Activated T-cell treated with anti-CD3 and anti-CD28 coated beads for 1 hour (primary cell): ENCODE results near the gene OGA.

Experiments
- DNase-seq: peaks from one replicate; pipeline ENCODE4 v3.0.0-alpha.2; 2020; ENCODE audit warnings: low read depth

Gene OGA

DNA sequence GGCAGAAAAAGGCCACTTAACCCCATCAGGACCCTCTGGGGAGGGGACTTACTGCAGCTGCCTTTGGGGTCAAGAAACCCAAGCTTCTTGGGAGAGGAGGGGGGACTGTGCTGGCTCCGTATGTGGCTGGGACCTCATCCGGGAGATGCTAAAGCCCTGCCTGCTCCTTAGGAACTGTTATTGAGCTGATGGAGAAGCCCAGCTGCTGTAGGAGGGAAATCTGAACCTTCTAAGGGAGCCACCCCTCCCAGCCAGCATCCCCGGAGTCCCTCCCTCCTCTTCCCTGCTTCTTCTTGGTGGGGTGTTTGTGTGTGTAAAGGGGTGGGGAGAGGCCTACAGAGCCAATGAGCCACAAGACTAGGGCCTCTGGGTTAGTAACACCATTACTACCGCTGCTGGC, 17.1 kb upstream of the OGA start:
- no peak for DNase-seq

DNA sequence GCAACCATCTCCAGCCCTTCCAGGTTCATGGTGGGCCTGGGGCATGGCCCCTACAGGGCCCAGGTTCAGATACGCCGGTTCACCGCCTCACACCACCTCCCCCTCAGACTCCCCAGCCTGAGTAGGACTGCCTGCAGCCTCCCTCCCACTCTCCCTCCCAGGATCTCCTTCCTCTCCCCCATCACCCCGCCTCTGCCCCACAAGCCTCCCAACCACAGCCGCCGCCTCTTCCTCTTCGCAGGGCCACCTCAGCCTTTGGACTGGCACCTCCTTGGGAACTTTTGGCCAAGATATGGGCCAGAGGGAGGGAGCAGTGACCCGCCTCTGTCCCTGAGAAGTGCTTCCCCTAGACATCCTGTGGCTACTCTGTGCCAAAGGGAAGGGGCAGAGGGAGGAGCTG, 16.1 kb upstream of the OGA start:
- no peak for DNase-seq

DNA sequence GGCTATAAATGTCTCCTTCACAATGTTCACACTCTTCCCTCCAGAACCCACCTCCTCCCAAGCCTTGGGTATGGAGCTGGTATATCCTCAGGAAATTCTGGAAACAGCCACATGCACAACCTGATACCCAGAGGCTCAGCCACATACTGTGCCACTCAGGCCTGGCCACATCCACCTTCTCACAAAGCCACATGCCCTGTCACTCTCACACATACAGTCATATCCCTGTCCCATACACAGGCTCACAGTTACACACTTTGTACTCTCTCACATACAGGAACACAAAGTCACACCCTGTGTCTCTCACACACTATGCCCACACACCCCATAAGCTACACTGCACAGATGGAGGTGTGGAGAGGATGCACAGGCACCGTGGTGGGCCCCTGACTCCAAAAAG, 15.2 kb upstream of the OGA start:
- DNase-seq, result no peak

DNA sequence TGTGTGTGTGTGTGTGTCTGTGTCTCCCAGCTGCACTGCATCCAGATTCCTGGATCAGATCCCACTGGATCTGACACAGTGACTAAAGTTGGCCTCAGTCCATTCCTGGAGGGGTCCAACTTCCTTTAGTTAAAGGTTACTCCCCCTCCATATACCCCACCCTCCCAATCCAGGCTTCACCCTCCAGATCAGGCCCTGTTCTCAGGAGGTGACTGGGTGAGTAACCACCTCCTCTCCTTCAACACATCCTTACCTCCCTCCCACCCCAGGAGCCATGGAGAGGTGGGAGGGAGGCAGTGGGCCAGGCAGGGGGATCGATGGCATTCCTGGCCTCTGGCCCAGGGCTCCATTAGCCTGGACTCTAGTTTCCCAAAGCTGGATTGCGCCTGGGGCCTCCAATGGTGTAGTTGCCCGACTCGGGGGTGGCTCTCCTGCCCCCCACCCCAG, 14.1 kb upstream of the OGA start:
- DNase-seq, result no peak

DNA sequence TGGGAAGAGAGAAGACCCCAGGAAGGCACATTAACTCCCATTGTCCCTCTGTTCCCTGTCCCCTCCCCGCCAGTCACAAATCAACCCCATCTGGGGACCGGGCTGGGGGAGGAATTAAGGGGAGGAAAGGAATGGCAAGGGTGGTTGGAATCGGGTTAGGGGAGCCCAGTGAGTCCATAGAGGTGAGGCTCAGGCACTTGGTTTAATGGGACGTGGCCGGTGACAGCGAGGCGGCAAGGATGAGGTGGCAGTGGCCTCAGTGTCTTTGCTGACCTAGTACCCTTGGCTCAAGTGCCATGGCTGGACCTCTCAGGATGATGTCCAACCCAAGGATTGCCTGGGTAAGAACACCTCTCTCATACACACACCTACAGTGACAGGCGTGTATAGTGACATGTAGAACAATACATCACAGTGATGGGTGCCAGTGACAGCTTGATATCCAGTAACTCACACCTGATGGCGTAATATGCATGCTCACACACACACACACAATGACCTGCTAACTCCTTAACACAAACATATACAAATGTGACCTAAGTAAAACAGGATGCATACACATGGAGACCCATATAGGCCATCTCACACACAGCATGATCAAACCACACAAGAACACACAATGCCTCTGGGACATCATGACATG, 13.0 kb upstream of the OGA start:
- DNase-seq, result no peak

DNA sequence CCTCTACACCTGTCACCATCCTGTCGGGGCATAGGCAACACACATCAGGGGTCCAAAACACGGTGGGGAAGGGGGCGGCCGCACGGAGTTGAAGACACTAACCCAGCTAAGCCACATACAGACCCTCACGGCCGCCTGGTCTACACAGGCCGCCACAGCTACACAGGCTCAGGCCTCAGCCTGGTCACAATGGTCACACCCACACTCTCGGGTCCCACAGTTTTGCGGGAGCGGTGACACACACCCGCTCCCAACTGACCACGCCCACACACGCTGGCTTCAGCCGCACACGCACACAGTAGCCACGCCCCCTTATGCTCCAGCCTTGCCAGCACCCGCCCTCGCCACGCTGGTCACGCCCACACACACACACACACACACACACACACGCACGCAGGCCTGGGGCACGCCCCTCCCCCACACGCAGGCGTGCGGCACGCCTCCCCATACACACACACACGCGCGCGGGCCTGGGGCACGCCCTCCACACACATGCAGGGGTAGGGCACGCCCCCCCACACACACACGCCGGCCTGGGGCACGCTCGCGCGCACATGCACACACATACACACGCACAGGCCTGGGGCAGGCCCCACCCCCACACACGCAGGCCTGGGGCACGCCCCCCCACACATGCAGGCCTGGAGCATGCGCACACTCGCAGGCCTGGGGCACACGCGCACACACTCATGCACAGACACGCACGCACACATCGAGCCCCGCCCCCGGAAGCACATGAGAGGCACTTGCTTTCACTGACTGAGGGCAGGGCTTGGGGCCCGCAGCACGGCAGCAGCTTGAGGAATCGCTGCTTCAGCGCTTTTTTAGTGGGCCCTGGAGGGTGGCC, 12.3 kb upstream of the OGA start:
- DNase-seq, result peak; percentile 94

DNA sequence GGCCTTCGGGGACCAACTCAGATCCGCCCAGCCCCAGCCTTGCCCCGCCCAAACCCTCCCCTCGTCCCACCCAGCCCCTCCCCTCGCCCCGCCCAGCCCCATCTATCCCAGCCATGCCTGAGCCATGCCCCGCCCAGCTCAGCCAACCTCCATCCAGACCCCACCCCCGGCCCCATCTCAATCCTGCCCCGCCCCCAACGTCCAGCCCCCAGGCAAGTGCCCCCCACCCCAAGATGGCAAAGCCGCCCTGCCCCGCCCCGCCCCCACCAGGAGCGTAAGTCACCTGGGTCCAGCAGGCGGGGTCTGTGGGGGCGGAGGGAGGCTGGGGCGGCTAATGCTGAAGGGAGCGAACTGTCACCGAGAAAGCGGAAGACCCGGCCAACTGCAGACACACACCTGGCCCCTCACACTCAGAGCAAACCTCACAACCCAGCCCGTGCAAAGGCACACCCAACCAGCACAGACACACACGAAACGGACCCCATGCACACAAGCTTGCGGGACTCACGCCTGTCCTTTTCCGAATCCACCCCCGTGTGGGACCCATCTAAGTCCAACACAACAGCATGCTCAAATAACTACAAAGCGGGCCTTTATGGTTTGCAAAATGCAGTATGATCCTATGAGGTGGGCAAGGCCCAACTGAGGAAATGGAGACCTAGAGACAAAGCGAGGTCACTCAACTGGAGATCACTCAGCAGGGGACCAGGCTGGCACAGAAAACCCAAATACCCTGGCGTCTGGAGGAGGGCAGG, 11.5 kb upstream of the OGA start:
- DNase-seq, result peak; percentile 50

DNA sequence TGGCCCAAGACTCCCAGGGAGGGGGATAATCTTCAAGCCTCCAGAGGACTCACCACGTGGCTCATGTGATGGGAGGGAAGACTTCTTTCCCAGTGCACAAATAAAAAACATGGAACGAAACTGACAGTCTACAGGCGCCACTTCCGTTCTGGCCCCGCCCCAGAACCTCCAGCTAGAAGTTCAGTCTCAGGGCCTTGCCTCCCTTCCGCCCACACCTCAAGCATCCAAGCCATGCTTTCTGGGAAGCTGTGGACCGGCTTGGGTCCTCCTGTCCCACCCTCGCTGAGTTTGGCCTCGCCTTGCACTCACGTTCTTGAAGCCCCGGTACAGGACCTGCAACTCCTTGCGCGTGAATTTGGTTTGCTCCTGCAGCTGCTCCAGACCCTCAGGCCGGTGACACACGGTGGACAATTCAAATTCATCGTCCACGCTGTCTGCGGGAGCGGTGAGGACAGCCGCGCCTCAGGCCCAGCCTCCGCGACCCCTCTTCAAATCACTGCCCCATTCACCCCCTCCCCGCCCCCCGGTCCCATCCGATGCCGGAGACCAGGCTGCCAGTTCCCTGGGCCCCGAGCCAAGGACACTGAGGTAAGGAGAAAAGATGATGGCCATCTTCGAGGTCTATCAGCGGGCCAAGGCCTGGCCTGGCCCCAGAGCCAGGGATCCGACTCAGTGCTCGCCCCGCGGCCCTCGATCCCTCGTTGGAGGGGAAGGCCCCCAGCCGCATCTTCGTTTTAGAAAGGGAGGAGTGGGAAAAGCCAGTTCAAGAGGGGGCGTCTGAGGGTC, 10.7 kb upstream of the OGA start:
- no peak for DNase-seq

DNA sequence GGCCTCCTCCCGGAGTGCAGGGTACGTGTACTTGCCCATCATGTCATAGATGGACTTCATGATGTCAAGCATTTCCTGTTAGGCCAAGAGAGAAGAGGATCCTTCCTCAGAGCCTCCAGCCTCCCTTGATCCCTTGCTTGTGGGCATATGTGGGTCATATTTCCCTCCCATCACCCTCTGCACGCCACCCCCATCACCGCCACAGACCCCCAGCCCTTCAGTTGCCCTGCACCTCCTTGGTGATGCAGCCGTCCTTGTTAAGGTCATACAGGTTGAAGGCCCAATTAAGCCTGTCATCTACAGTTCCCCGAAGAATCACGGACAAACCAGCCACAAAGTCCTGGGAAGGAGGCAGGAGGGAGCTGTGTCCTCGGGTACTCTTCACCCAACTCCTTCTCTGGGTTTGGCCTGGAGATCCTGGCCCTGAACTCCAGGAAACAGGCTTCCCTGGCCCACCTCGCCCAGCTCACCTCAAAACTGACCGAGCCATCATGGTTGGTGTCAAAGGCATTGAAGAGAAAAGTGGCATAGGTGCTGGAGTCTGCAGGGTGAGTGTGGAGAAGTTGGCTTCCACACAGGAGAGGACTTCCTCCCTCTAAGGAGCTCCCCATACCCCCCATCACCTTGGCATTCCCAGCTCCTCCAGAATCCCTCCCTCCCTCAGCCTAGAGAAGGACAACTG, 9.8 kb upstream of the OGA start:
- DNase-seq, result no peak

DNA sequence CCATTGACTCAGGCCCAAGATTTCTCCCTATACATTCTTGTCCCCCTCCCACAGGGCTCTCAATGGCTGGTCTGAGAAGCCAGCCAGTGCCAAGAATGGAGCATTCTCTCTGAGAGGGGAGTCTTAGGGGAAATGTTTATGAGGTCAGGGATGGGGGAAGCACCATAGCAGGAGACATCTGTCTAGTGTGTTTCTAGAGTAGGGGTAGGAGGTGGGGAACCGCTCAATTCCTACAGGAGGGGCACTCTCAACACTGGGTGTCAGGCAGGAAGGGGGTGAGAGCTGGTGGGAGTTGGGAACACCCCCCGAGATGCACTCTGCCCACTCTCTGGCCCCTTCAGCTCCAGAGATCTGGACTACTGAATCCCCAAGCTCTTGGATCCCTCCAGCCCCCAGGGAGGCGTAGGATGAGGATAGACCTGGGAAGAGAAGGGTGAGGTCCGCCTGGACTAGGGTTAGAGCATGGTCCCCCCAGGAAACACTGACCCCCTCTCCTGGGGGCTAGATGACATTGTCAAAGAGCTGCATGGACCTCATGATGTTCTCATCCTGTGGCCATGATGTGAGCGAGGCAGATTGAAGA, 8.7 kb upstream of the OGA start:
- no peak for DNase-seq

DNA sequence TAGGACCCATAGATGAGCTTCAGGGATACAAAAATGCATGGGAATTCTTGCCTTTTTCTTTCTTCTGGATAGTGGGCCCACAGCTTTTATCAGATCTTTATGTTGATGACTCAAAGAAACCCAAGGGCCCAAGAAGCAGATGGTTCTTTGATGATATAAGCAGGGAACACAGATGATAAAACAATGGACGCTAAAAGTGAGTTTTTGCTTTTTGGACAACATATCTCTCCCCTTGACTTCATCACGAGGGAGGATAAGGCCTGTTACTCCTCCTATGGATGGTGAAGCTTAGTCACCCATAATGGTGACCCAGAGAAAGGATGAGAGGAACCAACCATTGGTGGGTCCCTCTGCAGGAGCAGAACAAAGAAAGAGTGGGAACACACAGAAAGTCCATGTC, 6.5 kb upstream of the OGA start:
- no peak for DNase-seq

DNA sequence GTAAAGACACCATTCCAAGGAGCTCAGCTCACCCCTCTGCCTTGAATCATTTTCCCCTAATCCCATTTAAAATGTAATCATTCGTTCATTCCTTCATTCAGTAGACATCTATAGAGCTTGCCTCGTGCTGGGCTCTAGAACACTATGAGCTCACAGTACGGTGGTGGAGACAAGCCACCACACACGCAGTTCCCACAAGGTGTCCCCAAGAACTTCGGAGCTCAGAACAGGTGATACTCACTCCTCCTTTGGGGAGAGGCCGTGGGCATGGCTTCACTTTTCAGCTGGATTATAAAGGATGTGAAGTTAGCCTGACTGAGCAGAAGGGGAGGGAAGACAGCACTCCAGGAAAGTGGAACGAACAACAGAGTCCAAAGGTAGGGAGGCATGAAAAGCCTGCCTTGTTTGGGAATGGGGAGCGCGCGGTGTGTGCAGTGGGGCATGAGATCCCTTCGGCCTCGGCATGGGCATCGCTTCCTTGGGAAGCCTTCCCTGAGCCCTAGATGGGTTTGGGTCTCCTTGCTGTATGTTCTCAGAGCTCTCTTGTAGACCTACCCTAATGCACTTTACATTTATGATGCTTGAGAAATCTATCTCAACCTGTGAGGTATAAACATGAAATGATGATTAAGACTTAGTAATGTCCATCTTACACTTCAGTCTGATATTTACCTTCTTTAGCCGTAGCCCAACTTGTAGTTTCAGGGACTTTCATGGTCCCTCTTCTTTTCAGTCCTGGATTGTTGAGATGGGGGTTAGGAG, 809 bp upstream of the OGA start:
- no peak for DNase-seq

DNA sequence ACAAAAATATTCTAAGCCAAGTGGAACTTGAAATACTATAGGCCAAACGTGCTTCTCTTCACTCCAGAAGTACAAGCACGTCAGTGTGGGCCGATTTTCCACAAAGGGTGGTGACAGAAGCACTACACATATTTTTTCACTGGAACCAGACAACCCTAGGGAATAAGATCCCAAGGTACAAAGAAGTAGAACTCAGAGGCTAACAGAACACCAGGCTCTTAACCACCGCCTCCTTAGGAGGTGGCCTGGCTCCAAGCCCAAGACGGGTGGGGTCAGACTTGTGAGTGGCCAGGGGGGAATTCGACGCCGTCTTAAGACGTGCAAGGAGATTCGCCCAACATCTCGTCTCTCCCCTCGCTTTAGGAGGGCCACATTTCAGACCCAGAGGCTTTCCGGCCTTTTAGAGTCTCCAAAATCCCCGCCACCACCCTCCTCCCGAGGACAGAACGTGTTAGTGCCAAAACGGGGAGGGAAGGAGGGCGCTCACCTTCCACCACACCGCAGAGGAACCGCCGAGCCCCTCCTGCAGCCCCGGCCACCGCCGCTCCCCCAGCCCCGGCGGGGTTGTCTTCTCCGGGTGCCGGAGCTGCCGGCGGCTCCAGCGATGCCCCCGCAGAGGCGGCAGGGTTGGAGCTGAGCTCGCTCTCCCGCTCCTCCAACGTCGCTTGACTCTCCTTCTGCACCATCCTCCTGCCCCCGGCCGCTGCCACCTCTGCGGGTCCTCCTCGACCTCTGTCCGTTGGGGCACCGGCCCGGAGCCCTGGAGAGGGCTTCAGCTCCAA, 716 bp downstream of the OGA start:
- no peak for DNase-seq

DNA sequence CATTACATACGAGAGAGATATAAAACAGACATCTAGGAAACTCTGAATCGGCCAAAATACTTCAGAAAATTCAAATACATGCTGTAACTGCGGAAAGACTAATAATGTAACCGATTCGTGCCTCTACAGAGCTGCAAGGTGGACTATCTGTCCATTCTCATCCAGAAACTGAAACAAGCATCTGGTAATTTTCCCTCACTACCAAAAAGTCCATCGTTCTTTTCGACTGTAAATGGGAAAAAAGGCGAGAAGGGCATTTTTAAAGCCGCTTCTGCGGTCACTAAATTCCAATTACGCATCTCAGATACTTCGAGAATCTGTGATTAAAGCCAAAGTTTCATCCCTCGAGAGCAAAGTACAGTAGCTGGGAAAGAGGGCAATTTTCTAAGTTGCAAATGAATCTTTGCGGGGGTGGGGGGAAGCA, 1.3 kb downstream of the OGA start:
- no peak for DNase-seq

DNA sequence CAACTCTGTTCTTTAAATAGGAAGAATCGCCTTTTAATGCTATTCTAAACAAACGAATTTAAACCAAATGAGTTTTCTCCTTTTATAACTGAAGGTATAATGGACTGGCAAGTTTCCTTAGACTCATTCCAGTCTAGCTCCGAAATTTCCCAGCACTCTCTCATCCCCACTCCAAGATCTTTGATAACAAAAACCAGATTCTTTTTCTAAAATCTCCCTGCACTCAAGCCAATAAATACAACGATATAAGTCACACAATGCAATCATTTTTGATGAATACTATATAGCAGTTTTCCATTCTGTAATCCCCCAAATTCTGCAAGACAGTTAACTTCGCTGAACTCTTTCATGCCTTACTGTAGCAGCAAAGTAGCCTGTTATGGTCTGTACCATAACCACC, 1.9 kb downstream of the OGA start:
- no peak for DNase-seq

DNA sequence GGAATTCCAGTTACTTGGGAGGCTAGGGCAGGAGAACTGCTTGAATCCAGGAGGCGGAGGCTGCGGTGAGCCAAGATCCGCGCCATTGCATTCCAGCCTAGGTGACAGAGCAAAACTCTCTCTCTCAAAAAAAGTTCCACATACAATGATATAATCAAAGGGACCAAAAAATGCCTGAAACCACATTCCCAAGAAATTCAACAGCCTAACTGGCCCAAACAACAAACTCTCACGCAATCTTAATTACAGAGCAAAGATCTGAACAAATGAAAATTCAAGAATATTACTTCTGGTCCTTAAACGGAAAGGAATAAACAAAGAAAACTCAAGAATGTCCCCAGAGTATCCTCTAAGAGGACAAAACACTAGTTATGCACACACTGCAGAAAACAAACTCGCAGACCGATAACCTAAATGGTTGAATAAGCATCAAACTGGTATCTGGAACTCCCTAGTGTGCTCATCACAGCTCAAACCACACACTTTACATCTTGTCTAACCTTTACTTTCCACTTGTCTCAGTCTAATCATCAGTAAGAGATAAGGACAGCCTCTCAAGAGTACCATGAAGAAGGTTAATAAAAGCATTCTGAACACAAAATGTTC, 3.7 kb downstream of the OGA start:
- DNase-seq, result no peak

DNA sequence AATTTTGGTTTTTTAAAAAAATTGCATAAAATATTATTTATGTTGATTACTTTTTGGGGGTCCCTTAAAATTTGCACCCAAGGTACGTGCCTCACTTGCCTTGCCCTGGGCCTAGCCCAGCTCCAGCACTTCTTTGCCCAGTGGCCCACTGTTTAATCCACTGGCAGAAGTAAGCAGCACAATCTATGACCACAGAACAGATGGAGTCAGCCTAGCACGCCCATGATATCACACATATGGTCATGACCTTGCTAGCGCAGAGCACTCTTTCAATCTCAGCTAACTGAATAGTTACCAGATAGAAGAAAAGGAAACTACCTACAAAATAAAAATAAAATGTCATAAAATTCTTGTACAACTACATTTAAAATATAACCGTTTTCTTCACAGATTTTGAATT, 5.6 kb downstream of the OGA start:
- DNase-seq, result no peak

DNA sequence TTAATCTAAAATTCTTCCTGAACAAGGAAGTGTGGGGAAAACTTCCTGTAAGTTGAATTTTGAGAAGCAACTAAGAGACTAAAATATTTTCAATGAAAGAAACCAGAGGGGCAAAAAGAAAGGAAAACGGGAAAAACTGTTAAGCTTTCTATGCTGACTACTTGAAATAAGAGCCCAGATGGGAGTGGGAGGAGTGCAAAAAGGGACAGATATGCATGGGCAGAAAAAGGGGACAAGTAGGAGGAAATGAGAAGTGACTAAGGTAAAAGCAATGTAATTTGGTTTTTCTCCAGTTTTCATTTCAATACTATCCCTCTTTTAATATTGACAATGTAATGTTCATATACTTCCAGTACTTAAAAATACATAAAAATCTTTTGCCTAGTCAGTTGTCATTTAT, 11.1 kb downstream of the OGA start:
- no peak for DNase-seq

DNA sequence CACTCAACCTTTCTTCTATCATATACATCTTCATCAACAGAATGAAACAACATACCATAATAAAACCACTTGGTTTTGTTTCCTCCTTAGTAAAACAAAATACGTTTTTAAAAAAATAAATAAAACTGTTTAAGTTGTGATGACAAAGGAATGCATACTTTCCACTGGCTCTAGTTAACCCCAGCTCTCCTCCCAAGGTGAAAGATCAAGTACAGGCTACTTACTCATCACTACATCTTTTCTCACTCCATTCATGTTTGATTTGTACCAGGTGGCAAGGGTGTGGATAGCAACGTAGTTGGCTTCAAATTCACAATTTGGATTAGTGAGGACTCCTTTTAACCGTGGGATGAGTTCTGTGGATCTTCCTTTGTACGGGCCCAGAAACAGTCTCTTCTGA, 14.7 kb downstream of the OGA start:
- DNase-seq, result no peak
